Measurements from ENCODE around the gene HOXB7. TPM values are rescaled to one million over a fixed set of nuclear protein-coding genes. Genes with fewer than 3 reads are reported as not detected.

HOXB7 gene
- 19.8 TPM for polyA plus RNA-seq (2012; ENCODE audit: insufficient read depth, insufficient read length)

- H3K4me3 ChIP-seq (ENCODE audit: low read length) = peak within 1 kb of the TSS; percentile 85
- peak; percentile 50 for DNase-seq (ENCODE audit: low read depth, low spot score)
These were observed at the start of gene HOXB7 for GRCh38 chr17:48610282-48611211. HOXB7 (minus strand) TSS chr17:48611017; CDS start chr17:48610918, 99 bp downstream.

GRCh38 chr17:48655913-48656312, 45.1 kb upstream of the HOXB7 start:
- no peak overlapping the region for H3K4me3 ChIP-seq (ENCODE audit: low read length)
- no peak for DNase-seq (ENCODE audit: low read depth, low spot score)

- DNase-seq (ENCODE audit: low read depth, low spot score) = no peak
- H3K4me3 ChIP-seq (ENCODE audit: low read length) = no peak overlapping the region
These were observed 38.9 kb upstream of the HOXB7 start for GRCh38 chr17:48649741-48650140.

- no peak for DNase-seq (ENCODE audit: low read depth, low spot score)
- no peak overlapping the region for H3K4me3 ChIP-seq (ENCODE audit: low read length)
These were observed 37.1 kb upstream of the HOXB7 start for GRCh38 chr17:48647963-48648245.

- no peak for DNase-seq (ENCODE audit: low read depth, low spot score)
- no peak overlapping the region for H3K4me3 ChIP-seq (ENCODE audit: low read length)
These were observed 36.5 kb upstream of the HOXB7 start for GRCh38 chr17:48647103-48647962.

GRCh38 chr17:48646183-48647102, 35.6 kb upstream of the HOXB7 start:
- no peak overlapping the region for H3K4me3 ChIP-seq (ENCODE audit: low read length)
- no peak for DNase-seq (ENCODE audit: low read depth, low spot score)

GRCh38 chr17:48645639-48646182, 34.9 kb upstream of the HOXB7 start:
- no peak overlapping the region for H3K4me3 ChIP-seq (ENCODE audit: low read length)
- no peak for DNase-seq (ENCODE audit: low read depth, low spot score)

- H3K4me3 ChIP-seq (ENCODE audit: low read length) = no peak overlapping the region
These were observed 34.2 kb upstream of the HOXB7 start for GRCh38 chr17:48644910-48645557.

GRCh38 chr17:48644159-48644558, 33.3 kb upstream of the HOXB7 start:
- H3K4me3 ChIP-seq (ENCODE audit: low read length) = no peak overlapping the region
- DNase-seq (ENCODE audit: low read depth, low spot score) = no peak

More at GRCh38 chr17:48644910-48645557, 34.2 kb upstream of the HOXB7 start:
- no peak for DNase-seq (ENCODE audit: low read depth, low spot score)

- no peak for DNase-seq (ENCODE audit: low read depth, low spot score)
- H3K4me3 ChIP-seq (ENCODE audit: low read length) = no peak overlapping the region
These were observed 32.8 kb upstream of the HOXB7 start for GRCh38 chr17:48643697-48644012.

- DNase-seq (ENCODE audit: low read depth, low spot score) = no peak
- no peak overlapping the region for H3K4me3 ChIP-seq (ENCODE audit: low read length)
These were observed 32.3 kb upstream of the HOXB7 start for GRCh38 chr17:48642843-48643696.

GRCh38 chr17:48642059-48642842, 31.4 kb upstream of the HOXB7 start:
- no peak overlapping the region for H3K4me3 ChIP-seq (ENCODE audit: low read length)
- no peak for DNase-seq (ENCODE audit: low read depth, low spot score)

GRCh38 chr17:48641541-48642058, 30.8 kb upstream of the HOXB7 start:
- no peak for DNase-seq (ENCODE audit: low read depth, low spot score)

GRCh38 chr17:48640858-48641180, 30.0 kb upstream of the HOXB7 start:
- DNase-seq (ENCODE audit: low read depth, low spot score) = no peak

More at GRCh38 chr17:48641541-48642058, 30.8 kb upstream of the HOXB7 start:
- H3K4me3 ChIP-seq (ENCODE audit: low read length) = no peak overlapping the region

GRCh38 chr17:48639982-48640857, 29.4 kb upstream of the HOXB7 start:
- DNase-seq (ENCODE audit: low read depth, low spot score) = no peak
- no peak overlapping the region for H3K4me3 ChIP-seq (ENCODE audit: low read length)

More at GRCh38 chr17:48640858-48641180, 30.0 kb upstream of the HOXB7 start:
- H3K4me3 ChIP-seq (ENCODE audit: low read length) = no peak overlapping the region

- DNase-seq (ENCODE audit: low read depth, low spot score) = no peak
These were observed 28.3 kb upstream of the HOXB7 start for GRCh38 chr17:48639136-48639535.

More at GRCh38 chr17:48639136-48639535, 28.3 kb upstream of the HOXB7 start:
- H3K4me3 ChIP-seq (ENCODE audit: low read length) = no peak overlapping the region

All from Jurkat, Clone E6-1 (cell line).